Testis (tissue), 2 donors: ENCODE data around the gene CACNA2D1.

Experiments
- POLR2A ChIP-seq: fragments of 450-650 bp; IDR thresholded peaks from one replicate; pipeline ENCODE4 v1.6.1; 2017; ENCODE audit warnings: antibody characterized with exemption, mild to moderate bottlenecking, moderate library complexity
- TF ChIP-seq, protein P1 (sequence below), 3 experiments: fragments of 450-650 bp in 2 of 3; fragments of 200-600 bp in 1 of 3; sonication (generic) in 1 of 3; IDR thresholded peaks; one replicate each; pipeline ENCODE4 v1.5.1; 2016 to 2019; ENCODE audit warnings: antibody characterized with exemption in 3 of 3, mild to moderate bottlenecking in 2 of 3, moderate library complexity in 1 of 3

DNA sequence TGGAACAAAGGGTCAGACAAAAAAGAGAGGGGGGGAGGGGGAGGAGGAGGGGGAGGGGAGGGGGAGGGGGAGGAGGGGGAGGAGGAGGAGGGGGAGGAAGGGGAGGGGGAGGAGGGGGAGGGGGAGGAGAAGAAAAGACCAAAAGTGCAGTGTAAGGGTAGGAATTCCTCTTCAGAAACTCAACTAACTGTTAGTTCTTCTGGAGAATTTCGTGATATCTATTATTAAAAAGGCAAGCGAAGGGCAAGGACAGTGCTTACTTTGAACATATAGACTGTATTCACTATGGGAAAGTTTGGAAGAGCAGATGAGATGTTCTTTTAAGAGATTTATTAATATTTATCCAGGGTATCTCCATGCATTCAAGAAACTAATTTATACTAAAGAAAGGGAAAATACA is 258.1 kb downstream of the CACNA2D1 start:
- TF ChIP-seq, protein P1, sequence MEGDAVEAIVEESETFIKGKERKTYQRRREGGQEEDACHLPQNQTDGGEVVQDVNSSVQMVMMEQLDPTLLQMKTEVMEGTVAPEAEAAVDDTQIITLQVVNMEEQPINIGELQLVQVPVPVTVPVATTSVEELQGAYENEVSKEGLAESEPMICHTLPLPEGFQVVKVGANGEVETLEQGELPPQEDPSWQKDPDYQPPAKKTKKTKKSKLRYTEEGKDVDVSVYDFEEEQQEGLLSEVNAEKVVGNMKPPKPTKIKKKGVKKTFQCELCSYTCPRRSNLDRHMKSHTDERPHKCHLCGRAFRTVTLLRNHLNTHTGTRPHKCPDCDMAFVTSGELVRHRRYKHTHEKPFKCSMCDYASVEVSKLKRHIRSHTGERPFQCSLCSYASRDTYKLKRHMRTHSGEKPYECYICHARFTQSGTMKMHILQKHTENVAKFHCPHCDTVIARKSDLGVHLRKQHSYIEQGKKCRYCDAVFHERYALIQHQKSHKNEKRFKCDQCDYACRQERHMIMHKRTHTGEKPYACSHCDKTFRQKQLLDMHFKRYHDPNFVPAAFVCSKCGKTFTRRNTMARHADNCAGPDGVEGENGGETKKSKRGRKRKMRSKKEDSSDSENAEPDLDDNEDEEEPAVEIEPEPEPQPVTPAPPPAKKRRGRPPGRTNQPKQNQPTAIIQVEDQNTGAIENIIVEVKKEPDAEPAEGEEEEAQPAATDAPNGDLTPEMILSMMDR (IDR thresholded peaks at IDR 0.05): no peak
- no peak for TF ChIP-seq POLR2A
